Central memory CD8-positive, alpha-beta T cell (primary cell): Measurements from ENCODE around the gene E2F8.
"Not testable (repeated sequence)": the region's sequence is repeated elsewhere in the genome, so short reads cannot be mapped to it uniquely, and the experiment has no call there.

Experiments used
- ATAC-seq: fragments of 150-1000 bp; cut with Tn5 transposase; replicated peaks from 2 replicates; pipeline ENCODE4 v1.10.0; 2022; ENCODE audit warnings: mild to moderate bottlenecking, moderate FRiP score, moderate number of reproducible peaks; ENCODE audit not compliant: poor library complexity, severe bottlenecking; ENCODE audit errors: extremely low read depth
- DNase-seq, 2 donors: peaks; one replicate each; pipeline ENCODE4 v3.0.0; 2021; ENCODE audit warnings: low spot score in 2 of 2
- H3K27ac Mint-ChIP-seq: one replicate; pipeline ENCODE4 v1.8.0; 2022; ENCODE audit warnings: low read depth, mild to moderate bottlenecking, moderate library complexity, mixed read lengths
- H3K27me3 Mint-ChIP-seq: one replicate; pipeline ENCODE4 v1.8.0; 2022; ENCODE audit warnings: mixed read lengths
- H3K36me3 Mint-ChIP-seq: one replicate; pipeline ENCODE4 v1.8.0; 2022; ENCODE audit warnings: mild to moderate bottlenecking, moderate library complexity, mixed read lengths; ENCODE audit not compliant: insufficient read depth
- H3K4me1 Mint-ChIP-seq: one replicate; pipeline ENCODE4 v1.8.0; 2022; ENCODE audit warnings: mixed read lengths
- H3K4me3 Mint-ChIP-seq: one replicate; pipeline ENCODE4 v1.8.0; 2022; ENCODE audit warnings: mild to moderate bottlenecking, moderate library complexity, mixed read lengths
- H3K9me3 Mint-ChIP-seq: one replicate; pipeline ENCODE4 v1.8.0; 2022; ENCODE audit warnings: mixed read lengths

E2F8 gene

DNA sequence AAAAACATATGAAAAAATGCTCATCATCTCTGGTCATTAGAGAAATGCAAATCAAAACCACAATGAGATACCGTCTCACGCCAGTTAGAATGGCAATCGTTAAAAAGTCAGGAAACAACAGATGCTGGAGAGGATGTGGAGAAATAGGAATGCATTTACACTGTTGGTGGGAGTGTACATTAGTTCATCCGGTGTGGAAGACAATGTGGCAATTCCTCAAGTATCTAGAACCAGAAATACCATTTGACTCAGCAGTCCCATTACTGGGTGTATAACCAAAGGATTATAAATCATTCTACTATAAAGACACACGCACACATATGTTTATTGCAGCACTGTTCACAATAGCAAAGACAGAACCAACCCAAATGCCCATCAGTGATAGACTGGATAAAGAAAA is 32.5 kb upstream of the E2F8 start:
- H3K4me1 Mint-ChIP-seq, H3K27ac Mint-ChIP-seq, DNase-seq, H3K36me3 Mint-ChIP-seq, ATAC-seq, H3K4me3 Mint-ChIP-seq, H3K9me3 Mint-ChIP-seq: not testable (repeated sequence)
- peaks cover 12% of the 10 kb centered on the region for H3K27me3 Mint-ChIP-seq

DNA sequence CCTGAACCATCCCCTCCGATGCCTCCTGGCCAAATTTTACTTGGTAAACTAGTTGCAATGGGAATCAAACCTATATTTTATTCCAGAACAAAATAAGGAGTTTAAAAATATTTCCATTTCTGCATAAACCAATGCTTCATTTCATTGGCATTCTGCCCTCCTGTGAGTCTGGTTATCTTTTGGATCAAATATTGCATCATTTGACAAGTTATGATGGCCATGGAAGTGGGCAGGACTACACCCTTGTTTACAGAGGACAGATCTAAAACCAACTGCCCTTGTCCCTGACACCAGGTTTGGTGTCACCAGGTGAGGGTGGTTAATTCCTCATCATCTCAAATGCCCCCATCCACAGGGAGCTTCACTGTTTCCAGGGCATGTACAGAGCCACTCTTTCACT is 28.2 kb upstream of the E2F8 start:
- H3K27me3 Mint-ChIP-seq = peaks cover 22% of the 10 kb centered on the region

DNA sequence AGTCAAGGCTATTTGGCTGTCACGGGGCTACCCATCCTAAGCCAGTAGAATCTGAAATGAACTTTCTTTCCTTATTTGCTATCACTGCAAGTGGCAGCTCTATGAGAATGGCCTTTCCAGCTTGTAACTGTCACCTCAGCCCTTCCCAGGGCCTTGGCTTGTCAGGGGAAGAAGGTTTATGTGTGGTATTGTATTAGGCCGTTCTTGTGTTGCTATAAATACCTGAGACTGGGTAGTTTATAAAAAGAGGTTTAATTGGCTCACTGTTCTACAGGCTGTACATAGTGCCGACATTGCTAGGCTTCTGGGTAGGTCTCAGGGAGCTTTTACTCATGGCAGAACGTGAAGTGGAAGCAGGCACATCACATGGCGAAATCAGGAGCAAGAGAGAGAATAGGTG is 26.8 kb upstream of the E2F8 start:
- DNase-seq = no peak
- Mint-ChIP-seq H3K4me3 (no peak overlapping the region), H3K27me3 (peaks cover 22% of the 10 kb centered on the region), H3K27ac (no peak overlapping the region), H3K4me1 (no peaks in the 10 kb centered on the region), H3K36me3 (no peaks in the 10 kb centered on the region), H3K9me3 (no peaks in the 10 kb centered on the region)
- ATAC-seq = no peak

More for the DNA sequence above, 28.2 kb upstream of the E2F8 start:
- Mint-ChIP-seq H3K9me3 (no peaks in the 10 kb centered on the region), H3K27ac (no peak overlapping the region), H3K4me1 (no peaks in the 10 kb centered on the region), H3K4me3 (no peak overlapping the region), H3K36me3 (no peaks in the 10 kb centered on the region)
- ATAC-seq (no peak), DNase-seq (no peak)

DNA sequence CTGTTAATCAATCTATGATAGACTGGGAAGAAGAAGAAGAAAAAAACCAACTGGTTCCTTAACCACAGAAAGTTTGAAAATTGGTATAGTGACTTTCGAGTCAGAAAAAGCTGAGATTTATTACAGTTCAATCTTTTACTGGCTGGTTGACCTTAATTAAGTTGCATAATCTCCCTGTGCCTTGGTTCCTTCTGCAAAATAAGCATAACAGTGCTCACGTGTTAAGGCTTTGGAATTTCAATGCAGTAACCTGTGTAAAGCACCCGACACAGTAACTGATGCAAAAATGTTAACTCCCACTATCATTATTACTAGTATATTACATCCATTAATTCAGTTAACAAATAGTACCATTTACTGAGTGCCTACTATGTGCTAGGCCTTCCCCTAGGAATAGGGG is 22.6 kb upstream of the E2F8 start:
- no peak overlapping the region for H3K4me3 Mint-ChIP-seq
- peaks cover 1% of the 10 kb centered on the region for H3K36me3 Mint-ChIP-seq
- no peak for ATAC-seq
- no peaks in the 10 kb centered on the region for H3K9me3 Mint-ChIP-seq
- H3K27me3 Mint-ChIP-seq = peaks cover 11% of the 10 kb centered on the region
- H3K27ac Mint-ChIP-seq = no peak overlapping the region
- no peaks in the 10 kb centered on the region for H3K4me1 Mint-ChIP-seq
- no peak for DNase-seq

DNA sequence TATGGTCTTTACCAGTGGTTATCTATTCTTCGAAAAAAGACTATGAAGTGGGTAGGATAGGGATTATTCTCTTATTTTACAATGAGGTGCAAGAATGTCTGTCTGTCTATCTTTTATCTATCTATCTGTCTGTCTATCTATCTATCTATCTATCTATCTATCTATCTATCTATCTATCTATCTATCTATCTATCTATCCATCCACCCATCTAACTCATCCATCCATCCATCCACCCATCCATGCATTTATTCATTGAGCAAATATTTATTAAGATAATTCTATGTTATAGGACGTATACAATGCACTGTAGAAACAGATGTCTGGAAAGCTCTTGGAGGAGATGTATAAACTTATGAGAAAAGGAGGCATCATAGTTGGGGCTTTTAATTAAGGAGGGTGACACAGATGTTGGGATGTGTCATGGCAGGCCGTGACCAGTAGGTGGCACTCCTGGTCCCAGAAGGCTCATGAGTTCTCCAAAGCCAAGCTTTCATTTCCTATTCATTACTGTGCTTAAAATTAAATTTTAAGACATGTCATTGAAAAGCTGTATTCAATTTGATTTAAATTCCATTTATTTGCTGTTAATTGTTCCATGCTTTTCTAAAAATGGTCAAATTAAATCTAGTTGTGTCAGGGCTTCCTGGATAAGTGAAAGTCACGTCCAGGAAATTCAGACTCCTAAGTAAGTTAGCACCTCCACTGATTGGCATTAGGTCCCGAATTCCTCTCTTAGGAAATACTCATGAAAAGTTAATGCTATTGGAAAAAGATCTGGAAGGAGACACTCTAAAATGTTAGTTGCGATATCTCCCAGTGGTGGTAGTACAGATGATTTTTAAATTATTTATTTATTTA is 19.0 kb upstream of the E2F8 start:
- ATAC-seq (peak; percentile 43), DNase-seq (peak; percentile 48 to 50)
- H3K27ac Mint-ChIP-seq = no peak overlapping the region
- no peaks in the 10 kb centered on the region for H3K27me3 Mint-ChIP-seq
- H3K36me3 Mint-ChIP-seq = peaks cover 1% of the 10 kb centered on the region
- no peak overlapping the region for H3K4me3 Mint-ChIP-seq
- no peaks in the 10 kb centered on the region for H3K4me1 Mint-ChIP-seq
- H3K9me3 Mint-ChIP-seq = no peaks in the 10 kb centered on the region

DNA sequence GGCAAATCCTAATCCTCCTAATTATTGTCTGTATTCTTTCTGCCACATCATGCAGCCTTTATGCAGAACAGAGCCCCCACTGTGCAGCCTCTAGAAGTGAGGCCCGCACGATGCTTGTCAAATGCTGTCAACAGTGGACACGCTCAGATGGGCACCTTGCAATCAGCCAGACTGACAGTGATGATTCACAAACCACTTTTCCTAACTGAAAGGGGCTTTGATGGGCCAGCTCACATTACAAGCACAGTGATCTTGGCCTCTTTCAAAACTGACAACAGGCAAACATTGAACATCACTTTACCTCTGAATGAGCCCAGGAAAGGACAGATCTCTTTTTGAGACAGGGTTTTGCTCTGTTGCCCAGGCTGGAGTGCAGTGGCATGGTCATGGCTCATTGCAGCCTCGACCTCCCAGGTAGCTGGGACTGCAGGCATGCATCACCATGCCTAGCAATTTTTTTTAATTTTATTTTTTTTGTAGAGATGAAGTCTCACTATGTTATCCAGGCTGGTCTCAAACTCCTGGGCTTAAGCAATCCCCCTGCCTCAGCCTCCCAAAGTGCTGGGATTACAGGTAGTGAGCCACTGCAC is 18.0 kb upstream of the E2F8 start:
- no peak for DNase-seq
- Mint-ChIP-seq H3K4me1 (no peaks in the 10 kb centered on the region), H3K27ac (no peak overlapping the region), H3K36me3 (peaks cover 1% of the 10 kb centered on the region), H3K27me3 (no peaks in the 10 kb centered on the region), H3K4me3 (no peak overlapping the region), H3K9me3 (no peaks in the 10 kb centered on the region)
- ATAC-seq = no peak

DNA sequence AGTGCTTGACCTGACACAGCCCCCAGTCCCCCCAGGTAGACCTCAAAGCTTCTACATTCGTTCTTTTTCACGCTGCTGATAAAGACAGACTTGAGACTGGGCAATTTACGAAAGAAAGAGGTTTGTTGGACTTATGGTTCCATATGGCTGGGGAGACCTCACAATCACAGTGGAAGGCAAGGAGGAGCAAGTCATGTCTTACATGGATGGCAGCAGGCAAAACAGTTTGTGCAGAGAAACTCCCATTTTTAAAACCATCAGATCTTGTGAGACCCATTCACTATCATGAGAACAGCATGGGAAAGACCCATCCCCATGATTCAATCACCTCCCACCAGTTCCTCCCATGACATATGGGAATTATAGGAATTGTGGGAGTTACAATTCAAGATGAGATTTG is 13.7 kb upstream of the E2F8 start:
- not testable (repeated sequence) for DNase-seq

DNA sequence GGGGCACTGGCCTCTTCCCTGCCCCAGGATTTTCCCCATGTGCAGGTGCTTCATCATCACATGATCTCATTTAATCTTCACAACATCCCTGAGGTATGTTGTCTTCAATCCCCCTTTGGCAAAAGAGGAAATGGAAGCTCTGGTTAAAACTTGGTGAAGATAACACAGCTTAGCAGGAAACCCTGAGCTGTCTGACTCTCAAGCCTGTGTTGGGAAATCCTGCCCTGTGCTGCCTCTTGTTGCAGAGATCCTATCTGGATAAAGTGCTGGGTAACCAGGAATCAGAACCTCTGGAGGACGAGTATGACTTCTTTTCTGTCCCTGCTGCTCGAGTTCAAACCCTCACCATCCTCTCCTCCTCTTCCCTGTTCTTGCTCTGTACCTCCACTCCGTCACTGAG is 13.1 kb upstream of the E2F8 start:
- no peaks in the 10 kb centered on the region for H3K4me1 Mint-ChIP-seq
- no peaks in the 10 kb centered on the region for H3K27me3 Mint-ChIP-seq
- no peak overlapping the region for H3K27ac Mint-ChIP-seq
- no peak for ATAC-seq
- H3K4me3 Mint-ChIP-seq = no peak overlapping the region
- DNase-seq = no peak
- H3K9me3 Mint-ChIP-seq = no peaks in the 10 kb centered on the region
- no peaks in the 10 kb centered on the region for H3K36me3 Mint-ChIP-seq

More for the DNA sequence above, 13.7 kb upstream of the E2F8 start:
- H3K27ac Mint-ChIP-seq, H3K36me3 Mint-ChIP-seq, H3K27me3 Mint-ChIP-seq, H3K9me3 Mint-ChIP-seq, H3K4me3 Mint-ChIP-seq, ATAC-seq, H3K4me1 Mint-ChIP-seq: not testable (repeated sequence)

DNA sequence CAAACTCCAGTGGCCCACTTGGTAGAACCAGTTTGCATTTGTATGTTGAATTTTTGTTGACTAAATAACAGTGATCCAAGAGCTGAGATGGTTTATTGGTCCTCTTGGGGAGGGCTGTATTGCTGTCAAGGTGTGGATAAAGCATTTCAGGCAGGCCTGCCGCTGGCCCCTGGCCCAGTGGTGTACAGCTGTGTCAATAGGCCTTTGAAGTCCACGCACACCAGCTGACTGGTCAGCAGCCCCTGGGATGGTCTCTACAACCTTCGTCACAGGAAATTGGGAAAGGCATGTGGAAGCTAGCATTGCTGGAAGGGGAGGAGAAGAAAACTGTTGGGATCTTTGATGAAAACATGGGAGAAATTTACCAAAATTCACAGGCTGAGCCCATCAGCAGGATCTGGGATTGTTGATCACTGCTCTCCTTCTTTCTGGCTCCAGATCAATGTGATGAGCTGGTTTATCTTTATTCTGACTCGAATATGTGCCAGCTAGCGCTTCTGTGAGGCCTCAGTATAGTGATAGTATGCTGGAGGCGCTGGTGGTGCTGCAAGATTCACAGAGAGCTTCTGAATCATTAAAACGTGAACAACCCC is 12.5 kb upstream of the E2F8 start:
- Mint-ChIP-seq H3K9me3 (no peaks in the 10 kb centered on the region), H3K27ac (no peak overlapping the region), H3K27me3 (no peaks in the 10 kb centered on the region), H3K4me3 (no peak overlapping the region), H3K4me1 (no peaks in the 10 kb centered on the region), H3K36me3 (no peaks in the 10 kb centered on the region)
- ATAC-seq (no peak), DNase-seq (no peak)

DNA sequence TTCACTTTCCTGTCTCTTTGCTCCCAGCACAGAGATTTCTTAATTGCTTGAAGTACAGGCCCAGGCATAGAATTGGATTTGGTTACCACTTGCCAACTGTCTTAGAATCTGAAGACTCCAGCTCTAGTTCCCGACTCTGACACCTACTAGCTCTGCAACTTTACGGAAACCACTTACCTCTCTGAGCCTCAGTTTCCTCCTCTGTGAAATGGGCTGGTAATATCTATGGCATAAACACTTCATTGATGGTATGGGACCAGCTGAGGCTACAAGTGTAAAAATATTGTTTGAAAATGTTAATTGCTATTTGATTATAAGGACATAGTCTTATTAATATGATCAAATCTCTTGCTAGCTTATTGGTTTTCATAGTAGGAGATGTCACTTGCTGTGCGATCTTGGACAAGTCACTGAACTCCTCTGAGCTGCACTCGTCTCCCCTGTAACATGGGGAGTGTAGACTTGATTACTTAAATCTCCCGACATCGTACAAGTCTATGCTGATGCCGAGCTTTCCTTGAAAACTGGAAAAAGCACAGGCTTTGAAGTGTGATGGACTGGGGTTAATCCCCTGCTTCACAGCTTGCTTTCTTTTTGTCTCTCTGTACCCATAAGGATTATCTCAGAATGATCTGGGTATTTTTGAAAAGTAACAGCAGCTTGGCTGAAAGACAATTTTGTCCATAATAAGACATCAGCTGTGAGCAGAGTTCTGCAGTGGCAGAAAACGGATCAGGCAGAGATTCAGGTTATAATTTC is 11.8 kb upstream of the E2F8 start:
- no peaks in the 10 kb centered on the region for H3K27me3 Mint-ChIP-seq
- H3K4me1 Mint-ChIP-seq = no peaks in the 10 kb centered on the region
- no peak for ATAC-seq
- H3K4me3 Mint-ChIP-seq = no peak overlapping the region
- no peaks in the 10 kb centered on the region for H3K9me3 Mint-ChIP-seq
- no peaks in the 10 kb centered on the region for H3K36me3 Mint-ChIP-seq
- no peak overlapping the region for H3K27ac Mint-ChIP-seq
- DNase-seq = no peak

DNA sequence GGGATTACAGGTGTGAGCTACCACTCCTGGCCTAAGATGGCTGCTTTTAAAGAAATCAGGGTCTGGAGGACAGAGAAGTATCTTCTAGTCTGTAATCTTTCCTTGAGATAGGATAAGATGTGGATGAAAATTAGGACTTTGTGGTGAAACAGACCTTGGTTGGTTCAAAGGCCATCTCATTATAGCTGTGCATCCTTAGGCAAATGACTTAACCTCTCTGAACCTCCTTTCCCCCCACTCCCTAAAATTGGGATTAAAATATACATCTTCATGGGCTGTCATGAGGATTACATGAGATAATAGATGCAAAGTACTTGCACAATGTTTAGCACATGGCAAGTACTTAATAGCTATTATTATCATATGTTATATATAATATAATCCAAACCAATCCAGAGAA is 10.8 kb upstream of the E2F8 start:
- Mint-ChIP-seq H3K27me3 (peaks cover 7% of the 10 kb centered on the region), H3K4me3 (no peak overlapping the region), H3K9me3 (no peaks in the 10 kb centered on the region), H3K4me1 (no peaks in the 10 kb centered on the region), H3K36me3 (no peaks in the 10 kb centered on the region), H3K27ac (no peak overlapping the region)
- DNase-seq (no peak), ATAC-seq (no peak)

DNA sequence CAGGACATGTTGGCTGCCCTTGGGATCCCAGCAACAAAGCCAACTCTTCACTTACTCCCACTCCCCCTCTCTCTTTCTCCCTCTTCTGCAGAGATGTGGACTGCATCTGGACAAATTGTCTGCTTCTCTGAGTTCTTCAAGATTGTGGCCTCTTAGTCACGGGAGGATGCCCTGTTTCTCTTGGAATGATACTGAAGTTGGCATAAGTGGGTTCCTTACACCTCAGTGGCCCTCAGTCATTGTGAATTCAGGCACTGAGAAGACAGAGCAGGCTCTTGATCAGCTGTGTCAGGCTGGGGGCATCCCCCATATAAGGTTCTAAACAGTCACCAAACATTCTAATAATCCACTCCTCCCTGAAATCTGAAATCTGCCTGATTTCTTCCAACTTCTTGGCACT is 6.1 kb upstream of the E2F8 start:
- H3K27me3 Mint-ChIP-seq = peaks cover 46% of the 10 kb centered on the region
- H3K27ac Mint-ChIP-seq = no peak overlapping the region
- H3K4me3 Mint-ChIP-seq = no peak overlapping the region
- no peaks in the 10 kb centered on the region for H3K9me3 Mint-ChIP-seq
- DNase-seq (no peak), ATAC-seq (no peak)
- H3K36me3 Mint-ChIP-seq = peaks cover 3% of the 10 kb centered on the region
- peaks cover 9% of the 10 kb centered on the region for H3K4me1 Mint-ChIP-seq
